Stimulated activated naive B cell treated with anti-CD40 and anti-IgM and Interleukin-4, amounts not matched to agents 10 μg/mL and 1 μg/mL and 100 μg/mL, for 72 hours (primary cell): Measurements from ENCODE around the gene NAB1.

Experiments used
- ATAC-seq, 2 donors: fragments of 150-1000 bp; cut with Tn5 transposase; replicated peaks; 2 replicates each; pipeline ENCODE4 v1.10.0; 2021; ENCODE audit warnings: moderate library complexity in 1 of 2
- DNase-seq: peaks from one replicate; pipeline ENCODE4 v3.0.0; 2021
- H3K27ac Mint-ChIP-seq: one replicate; pipeline ENCODE4 v1.8.0; 2022; ENCODE audit warnings: mild to moderate bottlenecking, mixed read lengths
- H3K27me3 Mint-ChIP-seq, 2 donors: one replicate each; pipeline ENCODE4 v1.8.0; 2022; ENCODE audit warnings: mixed read lengths in 2 of 2
- H3K36me3 Mint-ChIP-seq, 2 donors: one replicate each; pipeline ENCODE4 v1.8.0; 2022; ENCODE audit warnings: mixed read lengths in 2 of 2, mild to moderate bottlenecking in 1 of 2
- H3K4me1 Mint-ChIP-seq, 2 donors: one replicate each; pipeline ENCODE4 v1.8.0; 2022; ENCODE audit warnings: mixed read lengths in 2 of 2, mild to moderate bottlenecking in 1 of 2
- H3K4me3 Mint-ChIP-seq, 2 donors: one replicate each; pipeline ENCODE4 v1.8.0; 2022; ENCODE audit warnings: mild to moderate bottlenecking in 2 of 2, mixed read lengths in 2 of 2, moderate library complexity in 1 of 2
- H3K9me3 Mint-ChIP-seq, 2 donors: one replicate each; pipeline ENCODE4 v1.8.0; 2022; ENCODE audit warnings: mixed read lengths in 2 of 2, mild to moderate bottlenecking in 1 of 2

NAB1 gene

DNA sequence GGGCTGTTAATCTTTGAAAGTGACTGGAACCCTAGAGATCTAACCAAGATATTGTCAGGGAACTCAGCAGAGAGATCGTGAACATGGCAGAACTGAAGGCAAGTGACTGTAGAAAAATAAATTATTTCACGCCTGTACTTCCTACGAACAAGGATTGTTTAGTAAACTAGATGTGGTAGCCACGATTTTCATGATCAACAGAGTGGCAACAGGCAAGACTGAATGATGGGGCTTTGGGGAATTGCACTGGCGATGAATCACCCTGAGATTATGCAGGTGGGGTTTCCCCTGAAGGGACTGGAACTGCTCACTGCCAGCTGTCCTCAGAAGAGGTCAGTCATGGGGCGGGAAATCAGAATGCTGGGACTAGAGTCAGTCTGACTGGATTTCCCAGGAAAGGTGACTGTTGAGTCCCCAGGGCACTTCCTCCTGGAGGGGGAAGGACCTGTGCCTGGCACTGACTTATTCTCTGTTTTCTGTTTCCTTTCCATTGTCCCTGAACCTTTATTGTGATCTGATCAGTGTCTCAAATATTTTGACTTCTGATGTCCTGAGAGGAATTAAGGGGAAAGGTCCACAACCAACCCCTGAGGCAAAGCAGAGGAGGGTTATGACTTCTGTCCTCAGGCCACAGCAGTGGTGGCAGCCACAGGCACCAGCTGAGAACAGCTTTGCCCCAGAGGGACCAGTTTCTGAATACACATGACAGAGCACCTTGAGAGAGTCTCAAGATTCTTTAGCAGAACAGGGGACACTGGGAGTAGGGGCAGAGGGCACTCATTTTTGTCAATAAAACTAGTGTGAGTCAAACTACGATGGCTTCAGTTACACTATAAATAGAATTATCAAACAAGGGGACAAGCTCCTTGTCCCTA lies 70.0 kb downstream of the NAB1 start:
- ATAC-seq = peak; percentile 84 to 86
- peak overlapping the region; percentile 31 to 53 for H3K4me3 Mint-ChIP-seq
- no peaks in the 10 kb centered on the region for H3K9me3 Mint-ChIP-seq
- no peaks in the 10 kb centered on the region for H3K36me3 Mint-ChIP-seq
- peak; percentile 78 for DNase-seq
- H3K27ac Mint-ChIP-seq = peak overlapping the region; percentile 92
- H3K27me3 Mint-ChIP-seq = peaks cover 0 to 7% of the 10 kb centered on the region in 2 donors
- peaks cover 38 to 47% of the 10 kb centered on the region in 2 donors for H3K4me1 Mint-ChIP-seq

DNA sequence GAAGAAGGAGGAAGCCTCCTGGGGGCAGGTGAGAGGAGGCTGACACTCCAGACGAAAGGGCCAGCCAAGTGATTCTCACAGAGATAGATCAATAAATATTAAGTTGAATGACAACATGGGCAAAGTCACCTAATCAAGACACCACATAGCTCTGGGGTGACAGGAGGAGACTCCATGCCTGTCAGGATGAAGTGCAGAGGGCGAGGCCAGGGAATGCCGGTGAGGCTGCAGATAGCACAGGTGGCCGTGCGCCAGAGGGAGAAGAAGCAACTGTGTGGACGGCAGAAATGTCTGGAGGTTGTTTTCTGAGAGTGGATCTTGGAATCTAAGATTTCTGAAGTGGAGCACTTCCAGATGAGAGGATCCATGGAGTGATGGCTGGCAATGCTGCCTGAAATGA lies 71.4 kb downstream of the NAB1 start:
- no peaks in the 10 kb centered on the region for H3K9me3 Mint-ChIP-seq
- DNase-seq (no peak), ATAC-seq (no peak)
- H3K27me3 Mint-ChIP-seq = peaks cover 0 to 7% of the 10 kb centered on the region in 2 donors
- peak overlapping the region; percentile 26 for H3K27ac Mint-ChIP-seq
- H3K36me3 Mint-ChIP-seq = no peaks in the 10 kb centered on the region
- no peak overlapping the region for H3K4me3 Mint-ChIP-seq
- H3K4me1 Mint-ChIP-seq = peaks cover 38 to 47% of the 10 kb centered on the region in 2 donors

DNA sequence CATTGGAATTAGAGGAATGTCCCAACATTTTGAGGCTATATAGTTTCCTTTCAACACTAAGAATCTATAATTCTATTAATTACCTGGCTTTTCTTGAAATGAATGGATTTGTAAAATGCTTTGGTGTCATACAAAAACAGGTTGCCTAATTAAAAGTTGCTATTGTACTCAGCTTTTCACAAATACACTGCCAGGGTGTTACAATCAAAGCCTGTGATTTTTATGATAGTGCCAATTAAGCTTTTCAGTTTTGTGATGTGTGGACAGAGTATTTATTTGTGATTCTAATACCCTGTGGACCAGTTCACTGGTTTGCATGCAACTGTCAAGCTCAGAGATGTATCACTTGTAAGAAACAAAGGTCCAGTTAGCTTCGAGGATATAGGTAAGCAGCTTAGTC lies 71.8 kb downstream of the NAB1 start:
- no peaks in the 10 kb centered on the region for H3K36me3 Mint-ChIP-seq
- H3K9me3 Mint-ChIP-seq = no peaks in the 10 kb centered on the region
- no peak overlapping the region for H3K27ac Mint-ChIP-seq
- H3K27me3 Mint-ChIP-seq = peaks cover 0 to 7% of the 10 kb centered on the region in 2 donors
- H3K4me3 Mint-ChIP-seq = no peak overlapping the region
- peaks cover 38 to 47% of the 10 kb centered on the region in 2 donors for H3K4me1 Mint-ChIP-seq
- DNase-seq = no peak
- ATAC-seq = no peak

DNA sequence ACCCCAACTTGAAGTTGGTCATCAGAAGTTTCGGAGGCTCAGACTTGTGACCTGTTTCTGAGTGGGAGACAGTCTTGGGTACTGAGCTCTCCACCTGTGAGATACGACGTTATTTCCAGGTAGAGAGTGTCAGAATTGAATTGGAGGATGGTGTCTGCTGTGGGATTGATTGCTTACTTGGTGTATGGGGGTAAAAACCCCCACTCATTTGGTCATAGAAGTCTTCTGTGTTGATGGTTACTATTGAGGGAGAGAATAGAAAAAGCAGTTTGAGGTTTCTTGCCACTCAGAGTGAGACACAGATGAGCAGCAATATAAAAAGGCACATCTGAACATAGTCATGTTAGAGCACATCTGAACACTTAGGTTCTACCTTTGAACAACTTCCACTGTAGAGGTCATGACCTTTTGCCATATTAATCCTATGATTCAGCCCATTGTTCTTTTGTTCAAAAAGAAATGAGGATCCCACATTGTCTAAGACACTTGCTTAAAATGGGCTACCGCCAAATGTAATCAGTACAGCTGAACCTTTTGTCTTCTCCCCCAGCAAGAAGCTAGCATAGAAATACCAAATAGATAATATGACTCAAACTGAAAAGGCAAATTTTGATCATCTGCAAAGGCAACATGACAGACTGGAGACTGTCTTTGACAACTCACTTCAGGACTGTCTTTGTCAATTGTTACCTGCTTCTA lies 73.3 kb downstream of the NAB1 start:
- Mint-ChIP-seq H3K27ac (peak overlapping the region; percentile 82), H3K27me3 (peaks cover 0 to 7% of the 10 kb centered on the region in 2 donors), H3K4me3 (peak overlapping the region in 1 of 2 donors; percentile 34), H3K36me3 (no peaks in the 10 kb centered on the region), H3K4me1 (peaks cover 38 to 46% of the 10 kb centered on the region in 2 donors), H3K9me3 (no peaks in the 10 kb centered on the region)
- ATAC-seq (peak; percentile 65 to 67), DNase-seq (peak; percentile 10)

DNA sequence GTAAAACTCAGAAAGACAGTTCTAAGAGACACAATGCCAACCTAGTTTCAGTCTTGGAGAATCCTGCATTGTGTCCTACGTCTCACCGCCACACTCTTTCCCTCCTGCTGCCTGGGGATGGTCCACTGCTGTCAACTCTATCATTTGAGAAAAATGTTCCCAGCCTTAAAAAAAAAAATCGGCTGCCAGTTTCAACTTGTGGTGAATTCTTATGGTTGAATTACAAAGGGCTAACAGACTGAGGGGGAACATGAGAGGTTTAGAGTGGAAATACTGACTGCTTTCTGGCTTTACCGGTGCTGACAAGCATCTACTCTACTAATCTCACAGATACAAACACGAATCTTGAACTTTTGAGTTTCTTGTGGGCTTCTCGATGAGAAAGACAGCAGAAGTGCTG lies 74.0 kb downstream of the NAB1 start:
- H3K27me3 Mint-ChIP-seq = peaks cover 0 to 7% of the 10 kb centered on the region in 2 donors
- ATAC-seq (peak; percentile 26 to 34), DNase-seq (no peak)
- no peaks in the 10 kb centered on the region for H3K9me3 Mint-ChIP-seq
- no peaks in the 10 kb centered on the region for H3K36me3 Mint-ChIP-seq
- peak overlapping the region; percentile 82 for H3K27ac Mint-ChIP-seq
- H3K4me3 Mint-ChIP-seq = peak overlapping the region; percentile 14 to 49
- peaks cover 34 to 40% of the 10 kb centered on the region in 2 donors for H3K4me1 Mint-ChIP-seq

DNA sequence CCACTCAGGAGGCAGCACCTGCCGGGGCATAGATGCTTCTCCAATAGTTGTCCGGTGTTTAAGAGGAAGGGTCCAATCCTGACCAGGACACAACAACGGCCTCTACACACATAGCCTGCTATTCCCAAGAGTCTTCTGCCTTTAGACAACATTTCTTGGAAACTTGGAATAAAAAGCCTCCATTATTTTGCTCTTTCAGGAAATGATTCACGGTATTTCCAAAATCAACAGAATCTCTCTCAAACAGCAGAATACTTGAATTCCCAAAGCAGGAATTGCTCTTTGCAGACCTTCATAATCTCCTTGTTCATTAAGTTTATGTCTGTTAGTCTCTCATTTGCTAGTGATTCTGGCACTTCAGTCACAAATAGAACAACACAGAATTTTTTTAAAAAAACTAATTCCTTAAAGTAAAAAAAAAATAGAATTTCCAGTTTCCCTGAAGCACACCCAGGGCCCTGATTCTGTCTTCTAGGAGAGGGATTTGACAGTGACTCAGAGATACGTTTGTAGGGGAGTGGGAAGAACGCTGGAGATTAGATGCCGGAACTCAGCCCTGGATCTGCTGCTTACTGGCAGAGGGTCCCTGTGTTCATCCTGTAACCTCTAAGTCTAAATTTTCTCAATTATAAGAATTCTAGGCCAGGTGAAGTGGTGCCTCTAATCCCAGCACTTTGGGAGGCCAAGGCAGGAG lies 74.7 kb downstream of the NAB1 start:
- no peak overlapping the region for H3K4me3 Mint-ChIP-seq

DNA sequence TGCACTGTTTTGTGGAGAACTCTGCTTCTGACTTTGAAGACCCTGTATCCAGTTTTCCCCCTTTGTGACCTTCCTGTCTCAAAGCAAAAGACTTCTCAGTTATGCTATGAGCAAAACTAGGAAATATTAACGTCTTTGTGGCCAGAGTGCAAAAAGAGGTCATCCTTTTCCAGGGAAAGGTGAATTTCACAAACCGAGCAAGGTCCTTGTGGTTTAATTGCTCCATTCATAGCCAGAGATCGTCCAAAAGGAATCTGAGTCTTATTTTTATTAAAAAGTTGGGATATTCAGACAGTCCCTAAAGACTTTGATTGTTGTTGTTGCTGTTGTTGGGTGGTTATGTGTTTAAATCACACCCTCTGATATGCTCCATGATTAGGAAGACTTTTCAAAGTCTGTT lies 77.4 kb downstream of the NAB1 start:
- DNase-seq = no peak
- Mint-ChIP-seq H3K27me3 (no peaks in the 10 kb centered on the region), H3K4me1 (peaks cover 13 to 20% of the 10 kb centered on the region in 2 donors), H3K9me3 (peaks cover 0 to 4% of the 10 kb centered on the region in 2 donors), H3K27ac (no peak overlapping the region), H3K4me3 (no peak overlapping the region), H3K36me3 (no peaks in the 10 kb centered on the region)
- no peak for ATAC-seq

More for the DNA sequence above, 74.7 kb downstream of the NAB1 start:
- Mint-ChIP-seq H3K4me1 (peaks cover 28 to 33% of the 10 kb centered on the region in 2 donors), H3K27me3 (peaks cover 0 to 7% of the 10 kb centered on the region in 2 donors), H3K36me3 (no peaks in the 10 kb centered on the region), H3K27ac (peak overlapping the region; percentile 82), H3K9me3 (peaks cover 0 to 3% of the 10 kb centered on the region in 2 donors)
- no peak for DNase-seq
- ATAC-seq = no peak

DNA sequence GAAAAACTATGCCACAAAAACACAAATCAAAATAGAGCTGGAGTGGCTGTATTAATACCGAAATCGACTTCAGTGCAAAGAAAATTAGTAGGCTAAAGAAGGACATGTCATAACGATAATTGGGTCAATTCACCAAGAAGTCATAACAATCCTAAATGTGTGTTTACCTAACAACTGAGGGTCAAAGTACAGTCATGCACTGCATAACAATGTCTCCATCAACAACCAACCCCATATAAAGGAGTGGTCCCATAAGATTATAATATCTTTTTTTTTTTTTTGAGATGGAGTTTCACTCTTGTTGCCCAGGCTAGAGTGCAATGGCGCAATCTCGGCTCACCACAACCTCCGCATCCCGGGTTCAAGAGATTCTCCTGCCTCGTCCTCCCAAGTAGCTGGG lies 87.5 kb downstream of the NAB1 start:
- H3K27ac Mint-ChIP-seq = no peak overlapping the region
- no peak for DNase-seq
- no peak overlapping the region for H3K4me3 Mint-ChIP-seq
- peaks cover 0 to 1% of the 10 kb centered on the region in 2 donors for H3K9me3 Mint-ChIP-seq
- no peaks in the 10 kb centered on the region for H3K4me1 Mint-ChIP-seq
- ATAC-seq = no peak
- H3K27me3 Mint-ChIP-seq = peaks cover 0 to 4% of the 10 kb centered on the region in 2 donors
- H3K36me3 Mint-ChIP-seq = no peaks in the 10 kb centered on the region

DNA sequence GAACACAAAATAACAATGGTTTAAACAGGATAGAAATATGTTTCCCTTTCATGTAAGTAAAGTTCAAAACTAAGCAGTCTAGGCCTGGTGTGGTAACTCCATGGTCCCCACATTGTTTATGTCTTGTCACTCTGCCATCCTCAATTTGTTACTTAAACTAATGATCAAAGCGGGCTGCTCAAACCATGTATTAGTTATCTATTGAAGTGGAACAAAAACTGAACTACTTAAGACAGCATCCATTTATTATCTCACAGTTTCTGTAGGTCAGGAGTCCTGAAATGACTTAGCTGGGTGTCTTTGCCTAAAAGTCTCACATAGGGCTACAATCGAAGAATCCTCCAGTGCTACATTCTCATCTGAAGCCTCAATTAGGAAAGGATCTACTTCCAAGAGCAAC lies 91.6 kb downstream of the NAB1 start:
- no peak for DNase-seq

More for the DNA sequence above, 91.6 kb downstream of the NAB1 start:
- Mint-ChIP-seq H3K27ac (no peak overlapping the region), H3K27me3 (peaks cover 0 to 14% of the 10 kb centered on the region in 2 donors), H3K9me3 (peaks cover 0 to 3% of the 10 kb centered on the region in 2 donors), H3K4me3 (no peak overlapping the region), H3K4me1 (no peaks in the 10 kb centered on the region), H3K36me3 (no peaks in the 10 kb centered on the region)
- ATAC-seq = no peak
